ENCODE measurements around the gene DIPK1B.

Gene DIPK1B

DNA sequence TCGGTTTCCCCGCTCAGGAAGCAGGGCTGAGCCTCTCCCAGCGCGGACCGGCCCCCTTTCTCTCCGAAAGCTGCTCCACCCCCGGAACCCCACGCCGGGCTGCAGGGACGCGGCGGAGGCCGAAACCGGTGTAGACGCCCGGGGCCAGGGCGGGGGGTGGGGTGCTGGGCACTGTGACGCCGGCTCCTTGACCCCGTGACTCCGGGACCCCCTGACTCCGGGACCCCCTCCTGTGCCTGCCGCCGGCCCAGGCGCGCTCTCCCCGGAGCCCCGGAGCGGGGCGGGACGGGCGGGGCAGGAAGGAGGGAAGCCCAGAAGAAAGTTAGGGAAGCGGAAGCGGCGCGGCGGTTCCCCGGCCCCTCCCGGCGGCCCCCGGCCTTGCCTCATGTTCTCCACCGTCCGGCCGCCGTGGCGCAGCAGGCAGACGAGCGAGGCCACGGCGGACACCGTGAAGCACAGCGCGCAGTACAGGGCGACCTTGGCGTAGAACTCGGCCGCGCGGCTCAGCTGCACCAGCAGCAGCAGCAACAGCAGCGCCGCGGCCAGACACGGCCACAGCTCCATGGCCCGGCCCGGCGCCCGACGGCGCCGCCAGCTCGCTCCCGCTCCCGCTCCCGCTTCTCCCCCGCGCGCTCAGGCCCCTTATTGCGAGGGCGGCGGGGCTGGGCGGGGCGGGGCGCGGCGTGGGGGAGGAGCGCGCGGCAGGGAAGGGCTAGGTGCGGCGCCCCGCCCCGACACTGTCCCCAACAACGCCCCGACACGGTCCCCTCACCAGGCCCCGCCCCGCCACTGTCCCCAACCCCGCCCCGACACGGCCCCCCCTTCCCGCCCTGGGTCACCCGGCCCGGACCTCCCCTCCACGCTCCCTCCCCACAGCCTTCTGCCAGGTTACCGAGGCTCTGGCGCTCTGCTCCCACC is 25.3 kb upstream of the DIPK1B start, which contains the start of gene AGPAT2:
Gene AGPAT2 (minus strand): TSS at position 664 of the 918 bp plus-strand sequence. CDS start 100 bp downstream, at position 564.
- FAIRE-seq, result no peak

DNA sequence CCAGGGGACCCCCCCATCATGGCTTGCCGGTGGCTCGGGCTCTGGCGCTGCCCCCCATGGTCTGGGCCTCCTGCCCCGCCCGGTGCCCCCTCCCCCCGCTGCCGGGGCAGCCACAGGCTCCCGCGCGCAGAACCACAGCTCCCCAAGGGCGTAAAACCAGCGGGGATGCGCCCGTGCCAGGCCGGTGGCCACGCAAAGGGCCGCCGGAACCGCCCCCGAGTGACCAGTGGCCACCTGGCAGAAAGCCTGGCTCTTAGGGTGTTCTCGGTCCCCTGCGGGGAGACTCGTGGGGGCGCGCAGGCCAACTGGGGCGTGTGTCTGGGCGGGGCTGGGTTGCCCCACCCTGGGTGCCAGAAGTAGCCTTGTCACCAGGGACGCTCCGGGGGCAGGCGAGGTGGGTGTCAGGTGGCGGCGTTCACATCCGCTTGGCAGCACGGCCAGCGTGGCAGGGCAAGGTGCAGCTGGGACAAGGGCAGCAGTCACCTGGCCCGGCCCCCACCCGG is 24.6 kb upstream of the DIPK1B start:
- no peak for FAIRE-seq

DNA sequence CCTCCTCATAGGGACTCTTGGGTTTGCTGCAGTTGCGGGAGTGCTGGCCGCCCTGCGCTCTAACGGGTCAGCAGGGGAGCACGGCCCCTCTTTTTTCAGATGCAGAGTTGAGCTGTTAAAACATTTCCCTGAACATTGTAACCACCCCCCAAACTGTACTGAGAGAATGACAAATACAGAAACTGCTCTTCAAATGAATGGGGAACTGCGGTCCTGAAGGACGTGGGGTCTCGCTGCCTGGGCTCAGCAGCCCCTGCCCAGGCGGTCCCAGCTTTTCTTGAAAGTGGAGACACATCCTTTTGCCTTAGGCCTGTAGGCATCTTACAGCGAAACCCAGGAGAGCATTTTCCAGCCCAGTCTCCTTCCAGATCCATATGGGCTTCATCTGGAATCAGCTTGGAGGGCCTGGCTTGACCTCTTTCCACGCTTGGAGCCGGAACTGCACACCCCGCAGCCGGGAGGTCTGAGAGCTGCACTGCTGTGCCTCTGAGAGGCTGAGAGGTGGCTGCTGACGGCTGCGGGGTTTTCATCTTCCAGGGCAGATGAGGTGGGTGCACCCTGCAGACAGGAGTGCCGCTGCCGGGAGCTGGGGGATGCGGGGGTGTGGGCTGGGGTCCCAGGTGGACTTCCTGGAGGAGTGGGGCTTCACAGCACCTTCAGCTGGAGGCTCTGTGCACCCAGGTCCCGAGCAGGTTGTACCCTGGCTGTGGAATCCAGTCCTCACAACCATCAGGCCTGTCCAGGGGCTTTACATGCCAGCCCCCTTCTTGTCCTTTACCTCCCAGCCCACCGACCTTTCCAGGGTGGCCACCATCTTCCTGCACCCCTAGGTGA is 23.9 kb upstream of the DIPK1B start:
- no peak for FAIRE-seq

DNA sequence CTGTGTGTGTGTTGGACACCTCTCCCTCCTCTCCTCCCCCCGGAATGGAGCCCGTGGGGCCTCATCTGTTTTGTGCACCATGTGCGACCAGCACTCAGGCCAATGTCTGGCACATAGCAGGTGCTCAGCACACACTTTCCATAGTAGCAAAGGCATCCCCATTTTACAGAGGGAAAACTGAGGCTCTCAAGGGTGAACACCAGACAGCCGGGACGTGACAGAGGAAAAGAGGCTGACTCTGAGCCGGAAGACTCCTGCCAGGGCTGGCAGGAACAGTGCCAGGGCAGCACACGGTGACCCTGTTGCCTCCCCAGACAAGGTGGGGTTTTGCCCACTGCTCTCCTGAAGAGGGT is 23.3 kb upstream of the DIPK1B start:
- FAIRE-seq, result no peak

DNA sequence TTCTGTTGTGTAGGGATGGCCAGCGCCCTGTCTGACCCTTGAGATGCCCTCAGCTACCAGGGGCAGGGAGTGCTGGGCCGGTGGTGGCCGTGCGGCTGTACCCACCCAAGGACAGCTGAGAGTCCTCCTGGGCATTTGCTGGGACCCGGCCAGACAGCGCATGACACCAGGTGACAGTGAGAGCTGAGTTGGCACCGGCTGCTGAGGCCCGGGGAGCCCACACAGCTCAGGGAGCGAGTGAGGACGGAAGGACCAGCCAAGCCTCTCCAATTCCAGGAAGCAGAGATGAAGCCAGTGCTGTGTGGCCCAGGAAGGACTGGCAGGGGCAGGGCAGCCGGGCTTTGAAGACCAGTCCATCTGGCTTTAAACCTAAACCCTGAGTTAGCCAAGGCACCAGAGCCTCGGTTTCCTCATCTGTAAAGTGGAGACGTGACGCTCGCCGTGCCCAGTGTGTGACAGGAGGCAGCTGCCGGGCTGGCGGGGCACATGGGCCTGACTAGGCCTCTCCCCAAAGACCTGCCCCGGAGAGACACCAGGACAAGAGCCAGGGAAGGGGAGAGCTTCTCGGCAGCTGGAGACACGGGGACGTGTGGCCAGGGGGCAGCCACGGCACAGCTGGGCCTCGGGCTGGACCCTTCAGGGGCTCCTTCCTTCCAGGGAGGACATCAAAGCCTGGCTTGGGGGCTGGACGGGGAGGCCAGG is 22.1 kb upstream of the DIPK1B start:
- FAIRE-seq, result no peak

DNA sequence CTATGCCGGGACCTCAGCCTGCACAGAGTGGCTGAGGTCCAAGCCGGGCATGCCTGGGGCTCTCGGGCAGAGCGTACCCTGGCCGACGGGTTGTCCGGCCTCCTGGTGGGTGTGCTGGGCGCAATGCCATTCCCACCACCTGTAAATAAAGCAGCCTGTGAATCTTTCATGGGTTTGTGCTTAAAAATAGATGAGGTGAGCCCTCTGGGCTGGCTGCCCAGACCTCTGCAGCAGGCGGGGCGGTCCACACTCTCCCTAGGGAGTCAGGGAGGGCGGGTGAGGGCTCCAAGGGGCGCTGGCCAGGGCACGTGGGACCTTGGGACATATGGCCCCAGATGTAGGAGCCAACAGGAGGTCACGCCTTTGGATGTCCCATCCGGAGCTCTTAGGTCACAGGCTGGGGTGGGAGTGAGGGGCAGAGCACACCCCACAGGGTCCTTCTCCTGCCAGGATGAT is 21.5 kb upstream of the DIPK1B start:
- FAIRE-seq, result no peak

DNA sequence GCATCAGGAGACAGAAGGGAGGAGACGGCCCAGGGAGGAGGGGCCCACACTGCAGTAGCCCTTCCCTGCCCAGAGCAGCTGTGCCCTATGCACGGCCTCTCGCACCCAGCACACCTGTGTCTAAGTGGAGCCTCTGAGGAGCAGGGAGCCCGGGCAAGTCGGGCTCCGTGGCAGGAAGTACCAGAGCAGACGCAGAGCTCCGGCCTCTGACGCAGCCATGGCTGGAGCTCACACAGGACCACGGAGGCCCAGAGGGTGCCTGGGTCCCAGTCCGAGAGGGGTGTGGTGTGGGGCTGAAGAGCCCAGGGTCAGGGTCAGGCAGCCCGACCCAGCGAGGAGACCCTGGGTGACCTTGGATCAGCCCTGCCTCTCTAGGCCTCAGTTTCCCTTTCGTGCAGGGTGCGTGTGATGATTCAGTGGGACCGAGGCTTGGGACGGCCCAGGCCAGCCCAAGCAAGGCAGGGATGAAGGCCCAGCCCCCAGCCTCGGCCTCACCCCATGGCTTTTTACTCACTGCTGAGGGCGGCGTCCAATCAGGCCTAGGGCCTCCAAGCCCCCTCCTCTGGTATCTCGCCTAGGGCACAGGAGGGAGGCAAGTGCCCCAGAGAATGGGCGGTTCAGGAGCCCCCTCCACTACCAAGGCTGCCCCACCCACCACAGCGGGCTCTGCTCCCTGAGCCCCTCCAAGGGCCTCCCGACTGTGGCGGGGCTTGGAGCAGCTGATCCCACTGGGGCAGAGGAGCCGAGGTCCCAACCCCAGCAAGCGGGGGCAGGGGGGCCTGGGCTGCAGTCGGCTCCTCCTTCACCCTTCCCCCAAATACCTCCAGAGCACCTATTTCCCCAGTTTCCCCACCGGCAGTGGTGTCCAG is 20.8 kb upstream of the DIPK1B start:
- no peak for FAIRE-seq

DNA sequence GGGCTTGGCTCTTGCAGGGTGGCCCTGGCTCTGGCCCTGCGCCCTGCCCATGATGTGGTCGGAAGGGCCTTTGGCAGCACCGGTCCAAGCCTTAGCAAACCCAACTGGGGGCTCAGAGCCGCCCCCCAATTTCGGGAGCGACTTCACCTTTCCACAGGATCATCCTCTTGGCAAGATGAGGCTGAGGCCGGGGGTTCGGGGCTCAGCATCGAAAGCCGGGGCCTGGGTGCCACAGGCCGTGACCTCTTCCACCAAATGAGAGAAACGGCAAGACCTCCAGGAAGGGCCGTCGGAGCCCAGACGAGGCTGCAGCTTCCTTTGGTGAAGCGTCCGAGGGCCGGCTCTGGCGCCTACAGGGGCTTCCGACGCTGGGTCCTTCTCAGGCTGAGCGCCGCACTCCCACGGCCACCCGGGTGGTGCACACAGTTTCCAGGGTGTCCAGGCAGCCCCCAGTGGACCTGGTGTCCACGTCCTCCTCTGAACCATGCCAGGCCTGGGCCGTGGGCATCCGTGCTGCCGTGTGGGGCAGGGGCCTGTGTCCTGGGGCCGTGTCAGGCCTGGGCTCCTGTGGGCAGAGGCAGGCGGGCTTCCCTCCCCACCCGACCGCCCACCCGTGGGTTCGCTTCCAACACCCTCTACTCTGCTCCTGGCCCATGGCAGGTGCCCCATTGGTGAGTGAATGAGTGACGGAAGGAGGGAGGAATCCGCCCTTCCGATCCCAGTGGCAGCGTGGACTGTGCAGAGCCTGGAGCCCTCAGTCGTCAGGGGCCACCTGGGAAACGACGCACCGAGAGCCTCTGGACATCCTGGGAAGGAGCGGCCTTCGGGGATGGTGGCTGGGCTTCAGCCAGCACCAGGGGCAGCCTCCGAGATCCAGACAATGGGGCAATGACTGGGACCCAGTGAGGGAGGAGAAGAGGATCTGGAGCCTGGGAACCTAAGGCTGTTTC is 19.9 kb upstream of the DIPK1B start:
- no peak for FAIRE-seq

DNA sequence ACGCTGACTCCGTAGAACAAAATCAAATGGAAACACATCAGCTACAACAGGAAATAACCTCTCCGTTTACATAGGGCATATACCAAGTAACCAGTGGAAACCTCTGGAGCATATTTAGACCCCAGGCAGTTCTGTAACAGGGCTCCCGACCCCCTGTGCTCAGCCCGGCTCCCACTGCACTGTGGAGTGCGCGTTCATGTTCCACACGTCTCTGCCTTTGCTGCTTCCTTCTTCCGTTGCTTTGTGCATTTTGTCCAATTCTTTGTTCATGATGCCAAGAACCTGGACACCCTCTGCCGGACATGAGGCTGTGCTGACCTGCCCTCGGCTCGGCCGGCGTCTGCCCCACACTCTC is 19.3 kb upstream of the DIPK1B start:
- FAIRE-seq, result no peak

DNA sequence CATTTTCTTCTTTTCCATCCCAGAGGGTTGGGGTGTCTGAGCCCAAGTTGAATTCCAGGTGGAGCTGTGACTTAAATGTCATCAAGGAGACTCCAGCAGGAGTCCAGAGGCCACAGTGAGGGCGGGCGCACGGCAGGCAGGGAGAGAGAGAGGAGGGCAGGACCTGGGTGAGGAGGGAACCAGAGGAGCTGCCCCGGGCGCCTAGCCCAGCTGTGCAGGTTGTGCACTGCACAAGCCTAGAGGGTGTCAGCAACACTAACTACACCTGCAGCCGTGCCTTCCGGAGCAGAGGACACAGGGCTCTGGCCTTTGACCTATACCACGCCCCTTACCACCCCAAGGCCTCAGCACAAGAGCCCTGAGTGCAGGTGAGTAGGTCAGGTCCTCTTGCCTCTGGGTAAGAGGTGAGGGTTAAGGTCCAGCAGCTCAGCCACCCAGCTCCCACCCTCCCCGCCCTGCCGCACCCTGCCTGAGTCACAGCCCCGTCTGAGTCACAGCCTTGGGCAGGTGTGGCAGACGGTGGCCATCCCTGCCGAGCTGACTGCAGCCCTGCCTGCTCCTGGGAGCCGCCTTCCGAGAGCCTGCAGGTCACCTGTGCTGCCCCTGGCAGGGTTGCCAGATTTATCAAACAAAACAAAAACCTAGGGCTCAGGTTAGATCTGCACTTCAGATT is 18.7 kb upstream of the DIPK1B start:
- FAIRE-seq, result no peak

DNA sequence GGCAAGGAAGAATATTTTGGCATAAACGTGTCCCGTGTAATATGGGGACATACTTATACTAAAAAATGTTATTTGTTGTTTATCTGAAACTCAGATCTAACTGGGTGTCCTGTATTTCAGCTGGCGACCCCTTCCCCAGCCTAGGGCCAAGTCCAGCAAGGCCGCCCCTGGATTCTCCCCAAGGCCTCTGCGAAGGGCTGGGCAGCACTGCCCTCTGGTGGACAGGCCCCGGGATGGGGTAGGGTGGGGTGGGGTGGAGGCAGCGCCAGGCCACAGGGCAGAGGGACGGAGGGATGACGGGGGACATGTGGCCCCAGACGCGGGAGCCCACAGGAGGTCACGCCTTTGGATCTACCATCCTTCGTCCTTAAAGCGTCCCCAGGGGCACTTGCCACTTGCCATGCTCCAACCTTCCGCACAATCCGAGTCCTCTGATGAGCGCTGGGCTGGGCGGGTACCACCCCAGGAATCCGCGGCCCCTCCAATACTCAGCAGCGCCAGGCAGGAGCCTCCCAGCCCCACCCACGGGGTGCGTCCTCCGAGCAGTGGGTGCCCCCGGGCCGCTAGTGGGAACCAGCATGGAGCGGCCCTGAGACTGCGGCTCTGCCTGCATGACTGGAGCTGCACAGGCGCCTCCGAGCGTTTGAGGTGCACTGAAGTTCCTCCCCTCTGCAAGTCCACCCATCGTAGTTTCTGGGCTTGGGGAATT is 18.1 kb upstream of the DIPK1B start:
- FAIRE-seq, result no peak

DNA sequence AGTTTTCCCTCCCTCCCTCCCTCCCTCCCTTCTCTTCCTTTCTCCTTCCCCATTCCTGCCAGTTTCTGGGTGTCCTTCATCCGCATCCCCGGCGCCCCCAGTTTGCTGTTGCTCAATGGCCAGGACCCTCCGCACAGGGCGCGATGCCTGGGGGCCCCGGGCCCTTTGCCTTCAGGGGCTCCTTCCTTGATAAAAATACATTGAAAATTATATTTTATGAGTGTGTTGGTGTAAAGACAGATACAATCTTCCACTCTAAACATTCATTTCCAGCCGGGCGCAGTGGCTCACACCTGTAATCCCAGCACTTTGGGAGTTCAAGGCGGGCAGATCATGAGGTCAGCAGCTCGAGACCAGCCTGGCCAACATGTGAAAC is 17.5 kb upstream of the DIPK1B start:
- FAIRE-seq, result no peak

DNA sequence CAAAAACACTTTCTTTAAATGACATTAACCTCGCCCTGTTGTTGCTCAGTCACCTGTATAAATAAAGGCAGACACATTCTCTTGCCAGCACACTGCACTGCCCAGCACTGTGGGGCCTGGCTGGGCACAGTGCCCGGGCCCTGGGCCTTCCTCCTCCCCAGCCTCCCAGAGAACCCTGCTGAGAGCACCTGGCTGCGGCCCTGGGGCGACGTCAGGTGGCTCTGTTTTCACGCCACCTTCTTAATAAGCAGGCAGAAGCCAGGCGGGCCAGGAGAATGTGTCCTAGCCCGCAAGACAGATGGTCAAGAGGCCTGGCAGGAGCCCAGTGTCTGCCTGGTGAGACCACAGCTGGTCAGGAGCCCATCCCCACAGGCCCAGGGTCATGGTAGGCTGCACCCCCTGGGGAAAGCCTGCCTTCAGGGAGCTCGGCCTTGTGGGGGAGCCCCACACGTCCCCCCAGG is 16.9 kb upstream of the DIPK1B start:
- FAIRE-seq, result no peak

DNA sequence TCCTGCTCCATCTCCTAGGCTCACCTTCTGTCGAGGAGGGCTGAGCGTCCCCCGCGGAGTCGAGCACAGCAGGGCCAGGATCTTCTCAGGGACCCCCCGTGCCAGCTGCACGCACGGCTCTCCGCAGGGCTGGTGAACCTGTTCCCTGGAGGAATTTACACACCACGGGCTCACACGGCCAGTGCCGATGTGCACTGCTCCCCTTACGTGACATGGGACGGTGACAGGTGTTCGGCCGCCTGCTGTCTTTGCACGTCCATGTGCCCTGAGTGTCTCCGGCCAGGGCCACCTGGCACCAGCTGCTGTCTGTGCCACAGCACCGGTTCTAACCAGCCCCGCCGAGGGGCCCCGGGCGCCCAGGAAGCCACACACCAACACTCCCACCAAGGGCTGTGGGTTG is 16.4 kb upstream of the DIPK1B start:
- FAIRE-seq, result no peak

DNA sequence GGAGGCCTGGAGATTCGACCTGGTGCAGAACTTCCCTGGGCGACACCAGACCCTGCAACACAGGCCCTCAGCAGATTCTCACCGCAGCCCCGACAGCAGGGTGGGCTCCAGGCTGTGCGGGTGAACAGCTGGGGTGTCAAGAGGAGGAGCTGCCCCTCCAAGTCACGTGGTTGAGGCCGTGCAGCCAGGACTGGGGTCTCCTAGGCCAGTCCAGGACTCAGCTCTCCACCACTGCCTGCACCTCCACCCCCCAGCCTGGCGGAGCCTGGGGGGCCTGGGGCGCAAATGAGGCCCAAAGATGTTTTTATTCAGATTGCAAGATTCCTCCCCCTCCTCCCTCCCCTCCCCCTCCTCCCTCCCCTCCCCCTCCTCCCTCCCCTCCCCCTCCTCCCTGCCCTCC is 15.9 kb upstream of the DIPK1B start:
- FAIRE-seq, result no peak

DNA sequence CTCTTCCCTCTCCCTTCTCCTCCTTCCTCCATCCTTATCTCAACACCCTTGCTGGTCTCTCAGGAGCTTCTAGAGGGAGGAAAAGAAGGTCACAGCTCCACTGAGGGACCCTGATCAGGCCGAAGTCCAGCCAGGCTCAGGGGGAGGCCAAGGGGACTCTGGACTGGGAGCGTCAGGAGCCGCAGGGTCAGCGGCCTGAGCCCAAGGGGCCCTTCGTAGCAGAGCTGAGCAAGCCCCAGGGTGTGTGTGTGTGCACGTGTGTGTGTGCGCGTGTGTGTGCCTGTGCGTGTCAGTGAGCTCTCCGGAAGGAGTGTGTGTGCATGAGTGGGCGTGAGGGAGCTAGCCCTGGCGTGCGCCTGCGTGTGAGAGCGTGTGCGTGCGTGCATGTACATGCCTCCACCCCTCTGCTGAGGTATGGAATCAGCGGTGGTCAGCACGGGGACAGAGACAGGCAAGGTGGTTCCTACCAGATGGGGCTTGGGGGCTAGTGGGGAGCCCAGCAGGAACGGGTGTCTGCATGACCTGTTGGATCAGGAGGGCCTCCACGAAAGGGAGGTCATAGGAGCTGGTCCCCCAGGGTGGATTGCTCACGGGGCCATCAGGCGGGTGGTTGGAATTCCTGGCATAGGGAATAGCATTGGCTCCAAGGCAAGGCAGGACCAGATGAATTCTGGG is 15.1 kb upstream of the DIPK1B start:
- FAIRE-seq, result no peak

DNA sequence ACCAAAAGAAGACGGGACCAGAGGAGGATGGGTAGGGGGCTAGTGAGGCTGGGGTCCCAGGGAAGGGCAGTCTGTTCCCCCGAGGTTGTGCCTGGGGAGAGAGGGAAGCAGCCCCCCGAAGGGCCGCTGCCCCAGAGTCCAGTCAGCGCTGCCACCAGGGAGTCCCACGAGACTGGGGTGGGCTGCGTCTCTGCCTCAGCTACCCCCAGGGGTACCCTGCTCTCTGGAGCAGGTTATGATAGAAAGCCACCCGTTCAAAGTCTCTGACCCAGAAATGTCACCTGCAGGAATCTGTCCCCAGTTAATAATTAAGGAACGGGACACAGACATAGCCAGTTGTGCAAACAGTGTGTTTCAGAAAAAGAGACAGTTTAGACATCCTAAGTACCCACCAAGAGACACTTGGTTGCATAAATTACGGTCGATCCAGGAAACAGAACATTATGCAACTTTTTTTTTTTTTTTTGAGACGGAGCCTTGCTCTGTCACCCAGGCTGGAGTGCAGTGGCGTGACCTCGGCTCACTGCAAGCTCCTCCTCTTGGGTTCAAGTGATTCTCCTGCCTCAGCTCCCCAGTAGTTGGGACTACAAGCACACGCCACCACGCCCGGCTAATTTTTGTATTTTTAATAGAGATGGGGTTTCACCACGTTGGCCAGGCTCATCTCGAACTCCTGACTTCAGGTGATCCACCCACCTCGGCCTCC is 14.4 kb upstream of the DIPK1B start:
- no peak for FAIRE-seq

DNA sequence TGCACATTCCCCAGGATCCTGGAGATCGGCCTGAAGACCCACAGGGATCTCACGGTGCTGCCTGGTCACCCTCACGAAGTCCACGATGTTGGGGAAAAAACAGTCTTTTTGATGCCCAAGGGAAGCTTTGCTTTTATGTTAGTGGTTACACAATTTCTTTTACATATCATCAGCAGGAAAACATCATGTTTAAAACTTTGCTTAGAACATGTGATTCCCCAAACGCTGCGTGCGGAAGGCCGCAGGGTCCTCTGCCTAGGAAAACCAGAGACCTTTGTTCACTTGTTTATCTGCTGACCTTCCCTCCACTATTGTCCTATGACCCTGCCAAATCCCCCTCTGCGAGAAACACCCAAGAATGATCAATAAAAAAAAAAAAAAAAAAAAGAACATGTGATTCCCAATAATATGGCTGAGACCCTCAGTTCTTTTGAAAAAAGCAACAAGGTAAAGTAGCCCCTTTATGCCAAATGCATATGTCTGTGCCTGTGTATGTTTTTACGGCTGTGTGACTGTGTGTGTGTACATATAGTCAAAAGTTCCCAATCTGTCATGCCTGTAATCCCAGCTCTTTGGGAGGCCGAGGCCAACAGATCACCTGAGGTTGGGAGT is 13.6 kb upstream of the DIPK1B start:
- FAIRE-seq, result no peak
